Psoas muscle (tissue), 8 donors: ENCODE results near the gene LRRIQ4. TPM values are rescaled to one million over a fixed set of nuclear protein-coding genes. Genes with fewer than 3 reads are reported as not detected.

Experiments
- ATAC-seq, 4 donors: fragments of 200-7000 bp; cut with Tn5 transposase; one replicate each; pipeline ENCODE4 v1.9.1; 2020; ENCODE audit warnings: moderate library complexity in 3 of 4, mild to moderate bottlenecking in 2 of 4
- DNase-seq, 2 donors: peaks; one replicate each; pipeline ENCODE4 v3.0.0-alpha.2; 2020
- H3K27ac ChIP-seq: fragments of 200-600 bp; one replicate; pipeline ENCODE4 v1.8.0; 2022
- H3K27me3 ChIP-seq, 3 donors: fragments of 200-600 bp in 1 of 3; one replicate each; pipeline versions ENCODE4 v1.6.1 to v1.8.0; 2013 to 2022; ENCODE audit warnings: low read length in 2 of 3, mild to moderate bottlenecking in 2 of 3, moderate library complexity in 1 of 3; ENCODE audit not compliant: insufficient read depth in 3 of 3
- H3K36me3 ChIP-seq, 2 donors: fragments of 200-600 bp in 1 of 2; one replicate each; pipeline versions ENCODE4 v1.6.1 to v1.8.0; 2013 to 2022; ENCODE audit warnings: low read depth in 1 of 2, mild to moderate bottlenecking in 1 of 2, moderate library complexity in 1 of 2; ENCODE audit not compliant: insufficient read depth in 1 of 2
- H3K4me1 ChIP-seq: fragments of 200-600 bp; one replicate; pipeline ENCODE4 v1.8.0; 2022
- H3K4me3 ChIP-seq: fragments of 200-600 bp; one replicate; pipeline ENCODE4 v1.8.0; 2022; ENCODE audit warnings: mild to moderate bottlenecking
- H3K9me3 ChIP-seq: fragments of 200-600 bp; one replicate; pipeline ENCODE4 v1.8.0; 2022
- WGBS, 3 donors: extraction: QIAGEN DNeasy Blood & Tissue Kit; methylation state at CpG; one replicate each; pipeline versions ENCODE4 v1.1.6 to v1.1.7; 2013; 5-methylcytosine and 5-hydroxymethylcytosine counted together
- intact Hi-C, 2 donors: fragments of 100-400 bp; cut with DNase I; formaldehyde crosslinking; loops; one replicate each; pipeline versions ENCODE4 v1.11.0 to v1.14.2; 2022
- polyA plus RNA-seq, 3 donors: library from polyadenylated mRNA; stranded (reverse); fragments of 200-250 nt; gene quantifications; one replicate each; pipeline ENCODE4 v1.2.3, GENCODE V29; 2013
- total RNA-seq, 4 donors: library from RNA; stranded (reverse); fragmentation: NEBNext Ultra II Directional in 2 of 4; extraction: Animal tissue kit (Norgen Biotek cat#: 25700) in 2 of 4; gene quantifications; one replicate each; pipeline versions ENCODE4 v1.2.1 to v1.2.4, GENCODE V29; 2021 to 2023
- TF ChIP-seq, protein P1 (sequence below): fragments of 200-600 bp; IDR thresholded peaks from one replicate; pipeline ENCODE4 v1.8.0; 2022; ENCODE audit warnings: antibody characterized with exemption
- donor health status: healthy with polysubstance abuse.
- donor health status: DM: no; HTN: no; CAD: no; lungs with moderate emphysema.
- donor health status: Bipolar disorder and iron deficiency.
- donor health status: healthy.
- donor health status: DM: yes; HTN: yes; CAD: no.
- donor health status: DM: no; HTN: no; CAD: no.
- donor health status: DM: no; HTN: no; CAD: no.
- donor health status: DM: yes; HTN: yes; CAD: no.

LRRIQ4 gene
- total and polyA plus RNA-seq, 7 donors: 0.01 TPM; not detected in 6

- Histone ChIP-seq H3K4me1 (no peaks in the 10 kb centered on the region), H3K27me3 (peaks cover 1 to 9% (median 3%) of the 10 kb centered on the region in 3 donors), H3K36me3 (no peaks in the 10 kb centered on the region), H3K27ac (no peak overlapping the region), H3K9me3 (no peaks in the 10 kb centered on the region), H3K4me3 (no peak overlapping the region)
- DNase-seq (no peak), ATAC-seq (no peak)
- 86 to 92% (median 91%) methylated on average over 15 of the region's 15 CpGs for WGBS, 3 donors
- TF ChIP-seq, protein P1, sequence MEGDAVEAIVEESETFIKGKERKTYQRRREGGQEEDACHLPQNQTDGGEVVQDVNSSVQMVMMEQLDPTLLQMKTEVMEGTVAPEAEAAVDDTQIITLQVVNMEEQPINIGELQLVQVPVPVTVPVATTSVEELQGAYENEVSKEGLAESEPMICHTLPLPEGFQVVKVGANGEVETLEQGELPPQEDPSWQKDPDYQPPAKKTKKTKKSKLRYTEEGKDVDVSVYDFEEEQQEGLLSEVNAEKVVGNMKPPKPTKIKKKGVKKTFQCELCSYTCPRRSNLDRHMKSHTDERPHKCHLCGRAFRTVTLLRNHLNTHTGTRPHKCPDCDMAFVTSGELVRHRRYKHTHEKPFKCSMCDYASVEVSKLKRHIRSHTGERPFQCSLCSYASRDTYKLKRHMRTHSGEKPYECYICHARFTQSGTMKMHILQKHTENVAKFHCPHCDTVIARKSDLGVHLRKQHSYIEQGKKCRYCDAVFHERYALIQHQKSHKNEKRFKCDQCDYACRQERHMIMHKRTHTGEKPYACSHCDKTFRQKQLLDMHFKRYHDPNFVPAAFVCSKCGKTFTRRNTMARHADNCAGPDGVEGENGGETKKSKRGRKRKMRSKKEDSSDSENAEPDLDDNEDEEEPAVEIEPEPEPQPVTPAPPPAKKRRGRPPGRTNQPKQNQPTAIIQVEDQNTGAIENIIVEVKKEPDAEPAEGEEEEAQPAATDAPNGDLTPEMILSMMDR: no peak
- intact Hi-C loops: no loop called here
These were observed 9.4 kb downstream of the LRRIQ4 start for GRCh38 chr3:169822091-169822490.

DNA sequence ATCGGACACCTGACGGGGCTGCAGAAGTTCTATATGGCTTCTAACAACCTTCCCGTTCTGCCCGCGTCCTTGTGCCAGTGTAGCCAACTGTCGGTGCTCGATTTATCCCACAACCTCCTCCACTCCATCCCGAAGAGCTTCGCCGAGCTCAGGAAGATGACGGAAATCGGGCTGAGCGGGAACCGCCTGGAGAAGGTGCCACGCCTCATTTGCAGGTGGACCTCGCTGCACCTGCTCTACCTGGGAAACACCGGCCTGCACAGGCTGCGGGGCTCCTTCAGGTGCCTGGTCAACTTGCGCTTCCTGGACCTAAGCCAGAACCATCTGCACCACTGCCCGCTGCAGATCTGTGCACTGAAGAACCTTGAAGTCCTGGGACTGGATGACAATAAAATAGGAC, 9.9 kb downstream of the LRRIQ4 start:
- 94 to 97% (median 95%) methylated on average over 20 of the region's 20 CpGs for WGBS, 3 donors
- DNase-seq (no peak), ATAC-seq (no peak)
- no peaks in the 10 kb centered on the region for H3K9me3 ChIP-seq
- H3K27ac ChIP-seq: no peak overlapping the region
- H3K4me1 ChIP-seq: no peaks in the 10 kb centered on the region
- TF ChIP-seq, protein P1: no peak
- H3K4me3 ChIP-seq: no peak overlapping the region
- peaks cover 1 to 9% (median 3%) of the 10 kb centered on the region in 3 donors for H3K27me3 ChIP-seq
- H3K36me3 ChIP-seq: no peaks in the 10 kb centered on the region
- intact Hi-C loops: no loop called here

- Histone ChIP-seq H3K4me3 (no peak overlapping the region), H3K4me1 (no peaks in the 10 kb centered on the region), H3K27me3 (peaks cover 1 to 9% (median 3%) of the 10 kb centered on the region in 3 donors), H3K27ac (no peak overlapping the region), H3K36me3 (no peaks in the 10 kb centered on the region), H3K9me3 (no peaks in the 10 kb centered on the region)
- ATAC-seq (no peak), DNase-seq (no peak)
- TF ChIP-seq, protein P1: no peak
- WGBS, 3 donors: 58 to 66% (median 62%) methylated on average over 6 of the region's 6 CpGs
- intact Hi-C loops: no loop called here
These were observed 10.3 kb downstream of the LRRIQ4 start for GRCh38 chr3:169822983-169823382.

- ATAC-seq: no peak
These were observed 12.6 kb downstream of the LRRIQ4 start for GRCh38 chr3:169825316-169825715.

More at GRCh38 chr3:169825316-169825715, 12.6 kb downstream of the LRRIQ4 start:
- Histone ChIP-seq H3K9me3 (no peaks in the 10 kb centered on the region), H3K4me1 (no peaks in the 10 kb centered on the region), H3K4me3 (no peak overlapping the region), H3K27ac (no peak overlapping the region), H3K27me3 (peaks cover 0 to 9% (median 1%) of the 10 kb centered on the region in 3 donors), H3K36me3 (no peaks in the 10 kb centered on the region)
- TF ChIP-seq, protein P1: no peak
- intact Hi-C loops: no loop called here
- no peak for DNase-seq
- WGBS, 3 donors: 72 to 79% (median 78%) methylated on average over 3 of the region's 3 CpGs
